ENCODE data around the gene CKS1B. TPM values are rescaled to one million over a fixed set of nuclear protein-coding genes. Genes with fewer than 3 reads are reported as not detected.

Gene CKS1B
- polyA plus RNA-seq, 1 experiment = 111 TPM

DNA sequence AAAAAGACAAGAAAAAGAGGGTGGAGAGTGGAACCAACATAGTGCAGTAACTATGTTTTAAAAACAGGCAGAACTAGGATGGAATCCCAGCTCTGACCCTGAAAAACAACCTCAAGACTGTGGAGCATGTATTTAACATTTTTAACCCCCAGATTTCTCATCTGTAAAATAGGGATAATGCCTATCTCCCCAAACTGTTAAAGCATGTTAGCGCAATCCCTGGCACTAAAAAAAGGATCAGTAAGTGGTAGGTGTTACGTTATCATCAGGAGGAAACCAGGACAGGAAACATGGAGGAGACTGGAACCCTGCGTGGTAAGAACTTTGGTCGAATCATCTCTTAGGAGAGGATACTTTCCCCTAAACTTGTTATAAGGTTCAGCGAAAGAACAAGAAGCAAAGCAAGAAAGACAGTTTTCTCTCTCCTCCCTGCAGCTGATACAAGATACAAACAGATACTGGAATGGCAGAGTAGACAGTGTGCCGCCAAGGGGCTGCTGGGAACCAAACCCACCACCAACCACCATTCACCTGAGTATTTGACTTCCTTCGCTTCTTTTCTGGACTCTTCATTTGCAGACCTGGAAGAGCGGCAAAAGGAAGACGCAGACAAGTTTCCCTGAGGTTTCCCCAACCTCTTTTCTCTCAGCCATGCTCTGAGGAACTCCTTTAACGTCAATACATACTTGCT lies 13.9 kb upstream of the CKS1B start:
- POLR2A ChIA-PET = interaction anchor here (0.6 to 1.5 kb wide), 2 partner anchors 12 to 13 kb away, joined by 5 to 13 read pairs; no protein-coding TSS in a partner anchor
- Histone ChIP-seq H3K4me3 (ENCODE audit: low read depth, low read length) (peak overlapping the region; percentile 63), H3K36me3 (ENCODE audit: control insufficient read depth, insufficient read depth, low read length) (peaks cover 19% of the 10 kb centered on the region), H3K27me3 (ENCODE audit: control insufficient read depth, insufficient read depth, low read length) (no peaks in the 10 kb centered on the region)
- no peak for DNase-seq (ENCODE audit: low read depth)
- TF ChIP-seq, protein P1, sequence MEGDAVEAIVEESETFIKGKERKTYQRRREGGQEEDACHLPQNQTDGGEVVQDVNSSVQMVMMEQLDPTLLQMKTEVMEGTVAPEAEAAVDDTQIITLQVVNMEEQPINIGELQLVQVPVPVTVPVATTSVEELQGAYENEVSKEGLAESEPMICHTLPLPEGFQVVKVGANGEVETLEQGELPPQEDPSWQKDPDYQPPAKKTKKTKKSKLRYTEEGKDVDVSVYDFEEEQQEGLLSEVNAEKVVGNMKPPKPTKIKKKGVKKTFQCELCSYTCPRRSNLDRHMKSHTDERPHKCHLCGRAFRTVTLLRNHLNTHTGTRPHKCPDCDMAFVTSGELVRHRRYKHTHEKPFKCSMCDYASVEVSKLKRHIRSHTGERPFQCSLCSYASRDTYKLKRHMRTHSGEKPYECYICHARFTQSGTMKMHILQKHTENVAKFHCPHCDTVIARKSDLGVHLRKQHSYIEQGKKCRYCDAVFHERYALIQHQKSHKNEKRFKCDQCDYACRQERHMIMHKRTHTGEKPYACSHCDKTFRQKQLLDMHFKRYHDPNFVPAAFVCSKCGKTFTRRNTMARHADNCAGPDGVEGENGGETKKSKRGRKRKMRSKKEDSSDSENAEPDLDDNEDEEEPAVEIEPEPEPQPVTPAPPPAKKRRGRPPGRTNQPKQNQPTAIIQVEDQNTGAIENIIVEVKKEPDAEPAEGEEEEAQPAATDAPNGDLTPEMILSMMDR (IDR thresholded peaks at IDR 0.05; ENCODE audit: insufficient read depth, low read depth, low read length) = no peak
- CTCF ChIA-PET = interaction anchor here (0.5 to 6.1 kb wide), 13 partner anchors 9 to 401 kb away, joined by 3 to 54 read pairs (median 4); partner anchors contain the start of genes ADAM15, PMVK and SHC1

DNA sequence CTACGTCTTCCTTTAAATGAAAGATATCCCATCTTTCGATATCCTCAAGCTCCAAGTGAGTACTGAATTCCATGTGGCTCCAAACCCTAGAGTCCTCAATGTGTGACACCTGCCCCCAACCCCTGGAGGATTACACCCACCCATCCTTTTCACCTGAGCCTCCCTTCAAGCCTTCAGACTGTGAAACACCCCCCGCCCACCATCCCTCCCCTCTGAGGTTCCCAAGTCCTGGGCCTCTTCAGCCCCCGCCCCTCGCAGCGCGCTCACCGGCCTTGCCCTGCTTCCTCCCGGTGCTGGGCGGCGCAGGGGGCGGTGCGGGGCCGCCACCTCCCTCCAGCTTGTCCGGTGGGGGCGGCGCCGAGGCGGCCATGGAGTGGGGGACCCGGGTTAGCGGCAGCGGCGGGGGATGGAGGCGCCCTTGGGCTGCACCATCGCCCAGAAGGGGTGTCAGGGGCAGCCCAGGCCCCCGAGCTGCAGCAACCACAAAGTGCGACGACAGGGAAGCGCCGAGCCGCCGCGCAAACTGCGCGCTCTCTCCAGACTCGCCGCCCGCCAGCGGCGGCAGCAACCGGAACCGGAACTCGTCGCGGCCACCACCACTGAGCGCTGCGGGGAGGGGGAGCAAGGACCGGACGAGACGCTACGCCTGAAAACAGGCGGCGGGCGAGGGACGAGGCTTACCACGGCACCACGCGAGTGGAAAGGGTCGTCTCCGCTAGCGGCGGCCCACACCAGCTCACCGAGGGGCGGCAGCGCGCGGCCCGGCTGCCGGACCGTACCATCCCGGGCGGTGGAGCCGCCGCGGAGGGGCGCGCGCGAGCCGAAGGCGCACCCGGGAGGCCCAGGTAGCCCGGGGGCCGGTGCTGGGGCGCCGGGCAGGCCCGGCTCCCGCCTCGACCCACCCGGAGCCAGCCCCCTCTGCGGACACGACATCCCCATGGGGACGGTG lies 13.0 kb upstream of the CKS1B start, which contains the start of gene PYGO2:
TSS of gene PYGO2 (minus strand) at position 576 of the 949 bp plus-strand sequence. CDS start at position 370, 206 bp downstream.
- H3K36me3 ChIP-seq (ENCODE audit: control insufficient read depth, insufficient read depth, low read length) = peaks cover 24% of the 10 kb centered on the region
- H3K27me3 ChIP-seq (ENCODE audit: control insufficient read depth, insufficient read depth, low read length) = no peaks in the 10 kb centered on the region
- TF ChIP-seq, protein P1 (IDR thresholded peaks at IDR 0.05; ENCODE audit: insufficient read depth, low read depth, low read length) = peak; percentile 37
- ChIA-PET CTCF (interaction anchor here (0.5 to 6.1 kb wide), 17 partner anchors 9 to 402 kb away, joined by 3 to 54 read pairs (median 3); partner anchors contain the start of genes ADAM15, PMVK and SHC1), POLR2A (interaction anchor here (0.5 to 1.5 kb wide), 4 partner anchors 11 to 346 kb away, joined by 4 to 13 read pairs (median 4); no protein-coding TSS in a partner anchor)
- no peak for DNase-seq (ENCODE audit: low read depth)
- peak within 1 kb of the TSS; percentile 63 for H3K4me3 ChIP-seq (ENCODE audit: low read depth, low read length)

DNA sequence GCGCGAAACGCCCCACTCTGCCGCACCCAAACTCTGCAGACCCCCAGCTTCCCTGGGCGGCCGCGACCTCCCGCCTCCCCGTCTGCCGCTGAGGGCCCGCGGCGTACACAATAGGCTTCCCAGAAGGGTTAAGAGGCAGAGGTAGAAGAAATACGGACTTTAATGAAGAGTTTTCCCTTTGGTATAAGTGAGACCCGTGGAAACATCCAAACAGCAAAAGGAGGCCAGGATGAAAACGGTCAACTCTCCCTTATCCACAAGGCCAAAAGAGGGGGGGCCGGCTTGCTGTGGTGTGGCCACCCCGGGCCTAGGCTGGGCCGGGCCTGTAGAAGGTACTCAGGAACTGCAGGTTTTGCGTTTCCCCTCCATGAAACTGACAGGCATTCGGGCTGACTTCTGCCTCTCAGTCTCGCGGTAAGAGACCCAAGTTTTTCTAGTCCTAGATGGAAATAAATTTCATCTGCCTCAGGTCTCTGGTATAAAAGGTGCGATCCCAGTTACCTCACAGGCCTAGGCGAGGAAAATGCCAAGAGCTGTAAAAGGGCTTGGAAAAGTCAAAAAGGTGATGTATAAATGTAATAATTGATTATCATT lies 12.2 kb upstream of the CKS1B start:
- Histone ChIP-seq H3K4me3 (ENCODE audit: low read depth, low read length) (peak overlapping the region; percentile 63), H3K36me3 (ENCODE audit: control insufficient read depth, insufficient read depth, low read length) (peaks cover 29% of the 10 kb centered on the region), H3K27me3 (ENCODE audit: control insufficient read depth, insufficient read depth, low read length) (no peaks in the 10 kb centered on the region)
- ChIA-PET CTCF (interaction anchor here (0.7 to 6.1 kb wide), 13 partner anchors 9 to 402 kb away, joined by 3 to 54 read pairs (median 4); partner anchors contain the start of genes ADAM15 and SHC1), POLR2A (no interaction called here)
- TF ChIP-seq, protein P1 (IDR thresholded peaks at IDR 0.05; ENCODE audit: insufficient read depth, low read depth, low read length) = no peak
- no peak for DNase-seq (ENCODE audit: low read depth)

DNA sequence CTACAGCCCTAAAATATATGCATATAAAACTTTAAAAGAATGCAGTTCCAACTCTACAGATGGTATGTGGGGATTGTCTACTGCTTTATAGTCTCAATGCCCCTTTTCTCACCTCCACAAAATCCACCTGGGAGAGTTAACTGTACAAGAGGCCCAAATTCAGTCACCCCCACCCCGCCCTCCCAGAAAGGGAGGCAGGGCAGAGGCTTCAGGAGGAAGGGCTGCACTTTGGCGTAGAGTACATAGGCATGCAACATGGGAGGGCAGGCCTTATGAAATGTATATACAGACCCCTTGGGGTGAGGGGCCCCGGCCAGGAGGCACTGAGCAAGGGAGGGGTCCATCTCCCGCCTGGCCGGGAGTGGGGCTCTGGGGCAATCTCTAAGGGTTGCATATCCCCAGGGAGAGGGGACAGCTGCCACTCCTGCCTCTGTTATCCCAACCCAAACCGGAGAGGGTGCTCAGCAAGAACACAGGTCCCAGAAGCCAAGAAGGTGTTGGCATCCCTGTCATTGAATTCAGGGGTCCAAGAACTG lies 11.6 kb upstream of the CKS1B start:
- CTCF ChIA-PET = interaction anchor here (0.7 to 6.1 kb wide), 9 partner anchors 8 to 99 kb away, joined by 3 to 54 read pairs (median 3); partner anchors contain the start of genes ADAM15 and SHC1
- Histone ChIP-seq H3K36me3 (ENCODE audit: control insufficient read depth, insufficient read depth, low read length) (peaks cover 35% of the 10 kb centered on the region), H3K27me3 (ENCODE audit: control insufficient read depth, insufficient read depth, low read length) (no peaks in the 10 kb centered on the region), H3K4me3 (ENCODE audit: low read depth, low read length) (no peak overlapping the region)
- POLR2A ChIA-PET = interaction anchor here (0.6 kb wide), 1 partner anchor 401 kb away, joined by 3 read pairs; no protein-coding TSS in a partner anchor
- DNase-seq (ENCODE audit: low read depth) = no peak
- TF ChIP-seq, protein P1 (IDR thresholded peaks at IDR 0.05; ENCODE audit: insufficient read depth, low read depth, low read length) = no peak
